K562 (cell line): Measurements from ENCODE around the gene ARHGAP22.

Experiments used
- AFF4 ChIP-seq: sonication (generic); formaldehyde crosslinking; IDR thresholded peaks from 2 replicates; pipeline ENCODE4 v1.8.0; 2023; ENCODE audit warnings: mild to moderate bottlenecking, missing genetic modification reagents
- EP300 ChIP-seq: IDR thresholded peaks from 2 replicates; pipeline ENCODE4 v1.6.1; 2012; ENCODE audit warnings: low read length, improper control_type of control experiment
- EZH2 ChIP-seq: IDR thresholded peaks from 2 replicates; pipeline ENCODE4 v1.6.1; 2012; ENCODE audit warnings: low read depth, mild to moderate bottlenecking, inconsistent platforms, low read length, borderline replicate concordance
- HDAC1 ChIP-seq, 2 experiments: fragments of 450-650 bp; IDR thresholded peaks; 2 replicates each; pipeline ENCODE4 v1.6.1; 2016 to 2017; ENCODE audit warnings: inconsistent platforms in 1 of 2, mild to moderate bottlenecking in 1 of 2, moderate library complexity in 1 of 2
- JUNB ChIP-seq: fragments of 450-650 bp; formaldehyde crosslinking; conservative IDR thresholded peaks from 2 replicates; pipeline ENCODE4 v1.4.0; 2020; ENCODE audit warnings: mild to moderate bottlenecking
- POLR2A ChIP-seq: fragments of 450-650 bp; conservative IDR thresholded peaks from 2 replicates; pipeline ENCODE4 v1.6.1; 2016
- PREB ChIP-seq: sonication (generic); formaldehyde crosslinking; IDR thresholded peaks from 2 replicates; pipeline ENCODE4 v1.8.1; 2023; ENCODE audit warnings: mild to moderate bottlenecking, missing genetic modification reagents
- USF2 ChIP-seq: sonication (generic); formaldehyde crosslinking; IDR thresholded peaks from 2 replicates; pipeline ENCODE4 v1.5.0; 2020; ENCODE audit warnings: missing genetic modification reagents
- ZNF280B ChIP-seq: fragments of 250-450 bp; sonication (Bioruptor Pico); IDR thresholded peaks from 2 replicates; pipeline ENCODE4 v1.5.1; 2021; ENCODE audit warnings: mild to moderate bottlenecking

- no peak for TF ChIP-seq JUNB (CRISPR knock-in tag)
- no peak for TF ChIP-seq USF2 (CRISPR knock-in tag)
- TF ChIP-seq POLR2A = no peak
- TF ChIP-seq AFF4 (CRISPR knock-in tag) = no peak
- TF ChIP-seq PREB = no peak
- no peak for TF ChIP-seq ZNF280B (CRISPR knock-in tag)
- no peak for TF ChIP-seq HDAC1 (IDR thresholded peaks at IDR 0.05)
- TF ChIP-seq EP300 = no peak
- TF ChIP-seq EZH2 = no peak
These were observed 144.7 kb downstream of the ARHGAP22 start for GRCh38 chr10:48460182-48460581.
